Right ventricle myocardium inferior (tissue), 1 donor: ENCODE results near the gene FARSB. TPM values are rescaled to one million over a fixed set of nuclear protein-coding genes. Genes with fewer than 3 reads are reported as not detected.

Experiments
- ATAC-seq: fragments of 200-7000 bp; cut with Tn5 transposase; one replicate; pipeline ENCODE4 v1.9.1; 2020; ENCODE audit warnings: mild to moderate bottlenecking, moderate library complexity
- DNase-seq: peaks from one replicate; pipeline ENCODE4 v3.0.0; 2021; ENCODE audit errors: missing footprints
- intact Hi-C: fragments of 100-400 bp; cut with DNase I; formaldehyde crosslinking; loops from one replicate; pipeline ENCODE4 v1.11.0; 2022
- total RNA-seq: library from RNA; stranded (reverse); fragmentation: NEBNext Ultra II Directional; extraction: Animal tissue kit (Norgen Biotek cat#: 25700); gene quantifications from one replicate; pipeline ENCODE4 v1.2.1, GENCODE V29; 2021
- donor health status: DM: no; HTN: yes; CAD: no; lungs with severe emphysema.

Gene FARSB
- total RNA-seq, 1 donor from 2014 or later: 19.0 TPM

DNA sequence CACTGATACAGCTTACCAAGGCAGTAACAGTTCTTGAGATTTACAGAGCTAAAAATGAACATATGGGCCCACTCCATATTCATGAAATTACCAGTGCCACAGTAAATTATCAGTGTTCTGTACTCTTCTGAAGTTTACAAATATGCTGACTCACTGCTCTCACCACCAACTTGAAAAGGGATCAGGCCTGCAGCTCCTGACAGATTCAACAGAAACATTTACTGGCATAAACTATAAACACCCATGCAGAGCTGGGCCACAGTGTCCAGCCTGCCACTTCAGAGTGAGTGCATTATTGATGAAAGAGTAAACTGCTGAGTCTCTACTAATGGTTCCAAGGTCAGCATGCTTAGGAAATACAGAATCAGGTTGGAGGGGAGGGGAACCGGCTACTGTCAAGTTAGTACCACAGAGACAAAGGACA is 83.1 kb downstream of the FARSB start:
- intact Hi-C loops: no loop called here
- ATAC-seq: peak; percentile 87

GRCh38 chr2:222572264-222572721 is 83.6 kb downstream of the FARSB start:
- DNase-seq (no peak), ATAC-seq (peak; percentile 33)
- intact Hi-C loops: no loop called here

More for the DNA sequence above, 83.1 kb downstream of the FARSB start:
- DNase-seq: no peak

DNA sequence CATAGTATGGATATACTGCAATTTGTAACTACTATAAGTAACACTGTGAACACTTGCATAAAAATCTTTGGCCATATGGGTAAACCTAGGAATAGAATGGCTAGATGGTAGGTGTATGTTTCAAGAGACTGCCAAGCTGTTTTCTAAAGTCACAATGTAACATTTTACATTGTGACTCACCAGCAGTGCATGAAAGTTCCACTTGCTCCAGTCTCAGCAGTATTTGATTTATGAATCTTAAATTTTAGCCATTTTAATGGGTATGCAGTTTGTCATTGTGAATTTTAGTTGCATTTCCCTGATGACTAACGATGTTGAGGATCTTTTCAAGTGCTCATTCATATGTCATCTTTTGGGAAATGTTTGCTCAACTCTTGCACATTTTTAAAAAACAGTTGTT is 86.1 kb downstream of the FARSB start:
- no peak for DNase-seq
- no peak for ATAC-seq
- intact Hi-C loops: loop anchor here (10.0 kb wide), 1 partner anchor 145 kb away; the partner anchor contains the start of gene SGPP2

- ATAC-seq (peak; percentile 63), DNase-seq (no peak)
- intact Hi-C loops: loop anchor here (10.0 kb wide), 1 partner anchor 144 kb away; the partner anchor contains the start of gene SGPP2
These were observed 87.0 kb downstream of the FARSB start for GRCh38 chr2:222568865-222569264.

DNA sequence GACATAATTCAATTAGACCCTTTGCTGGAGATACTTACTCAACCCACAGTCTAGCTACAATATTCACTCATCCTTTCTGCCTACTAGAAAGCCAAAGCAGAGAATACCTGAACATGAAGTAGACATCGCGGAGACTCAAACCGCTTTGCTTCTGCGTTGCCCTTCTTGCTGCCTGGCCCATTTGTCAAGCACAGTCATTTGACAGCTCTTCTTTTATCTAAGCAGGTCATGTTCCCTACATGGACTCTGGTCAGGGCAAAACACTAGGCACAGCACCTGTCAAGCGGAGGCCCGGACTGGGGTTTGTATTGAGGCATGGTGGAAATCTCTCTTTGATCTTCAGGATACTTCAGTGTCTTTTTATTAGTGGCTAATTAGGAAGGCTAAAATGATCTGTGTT is 89.7 kb downstream of the FARSB start:
- intact Hi-C loops: loop anchor here (10.0 kb wide), 1 partner anchor 141 kb away; the partner anchor contains the start of gene SGPP2
- DNase-seq (no peak), ATAC-seq (peak; percentile 53)

GRCh38 chr2:222563936-222564335 is 92.0 kb downstream of the FARSB start:
- ATAC-seq (no peak), DNase-seq (no peak)
- intact Hi-C loops: loop anchor here (5.0 to 10.0 kb wide), 2 partner anchors 139 to 507 kb away; partner anchors contain the start of gene SGPP2

- DNase-seq (no peak), ATAC-seq (no peak)
- intact Hi-C loops: loop anchor here (5.0 to 10.0 kb wide), 2 partner anchors 138 to 506 kb away; partner anchors contain the start of gene SGPP2
These were observed 92.7 kb downstream of the FARSB start for GRCh38 chr2:222563106-222563718.

DNA sequence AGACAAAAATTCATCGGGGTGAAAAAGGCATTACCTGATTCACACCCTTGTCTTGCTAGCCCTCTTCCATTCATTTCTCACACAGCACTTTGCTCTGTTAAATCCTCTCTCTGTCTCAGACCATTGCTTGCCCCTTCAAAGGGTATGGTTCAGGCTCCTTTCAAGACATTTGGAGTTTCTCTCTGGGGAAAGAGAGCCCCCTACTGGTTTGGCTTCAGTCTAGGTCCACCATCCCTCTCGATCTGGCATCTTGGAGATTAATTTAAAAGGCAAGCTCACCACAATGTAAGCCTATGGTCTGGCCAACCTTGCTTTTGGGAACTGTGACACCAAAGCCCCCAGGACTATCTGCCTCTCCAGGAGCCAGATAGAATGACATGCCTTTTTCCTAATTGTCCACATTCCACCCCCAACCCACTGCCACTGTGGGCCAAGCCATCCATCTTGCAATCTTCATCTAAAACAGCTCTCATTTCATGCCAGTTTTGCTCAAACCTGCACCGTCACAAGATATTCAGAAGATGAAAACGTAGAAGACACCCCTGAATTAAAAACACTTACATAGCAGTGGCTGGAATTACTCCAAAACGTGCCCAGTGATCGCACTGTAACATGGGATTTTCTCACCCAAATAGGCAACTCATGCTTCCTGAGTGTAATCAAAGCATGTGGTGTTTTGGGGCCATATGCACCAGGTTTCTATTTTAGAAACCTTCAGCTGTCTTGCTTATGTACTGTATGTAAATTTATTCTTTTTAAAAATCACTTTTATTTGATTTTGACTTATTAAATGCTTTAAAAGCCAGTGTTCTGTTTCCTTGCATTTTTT is 93.9 kb downstream of the FARSB start:
- peak; percentile 63 for ATAC-seq
- DNase-seq: no peak
- intact Hi-C loops: loop anchor here (1.0 to 10.0 kb wide), 3 partner anchors 137 to 505 kb away; partner anchors contain the start of gene SGPP2

GRCh38 chr2:222561151-222561550 is 94.7 kb downstream of the FARSB start:
- ATAC-seq: no peak

DNA sequence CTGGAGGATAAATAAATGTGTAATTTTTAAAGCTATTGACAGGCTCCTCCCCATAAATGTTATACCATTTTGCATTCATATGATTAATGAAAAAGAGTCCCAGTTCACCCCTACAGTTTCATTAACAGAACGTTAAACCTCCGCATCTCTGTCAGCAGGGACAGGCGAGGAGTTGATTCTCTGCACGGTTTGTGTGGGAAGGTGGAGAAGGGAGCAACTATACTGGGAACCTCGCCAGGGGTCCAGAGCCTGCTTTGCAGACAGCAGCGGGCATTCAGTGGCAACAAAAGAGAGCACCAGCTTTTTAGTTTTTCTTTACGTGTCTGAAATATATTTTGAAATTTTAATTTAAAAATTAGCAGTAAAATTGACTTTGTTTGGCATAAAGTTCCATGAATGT is 101.4 kb downstream of the FARSB start:
- DNase-seq: no peak
- intact Hi-C loops: no loop called here
- ATAC-seq: no peak

More at GRCh38 chr2:222561151-222561550, 94.7 kb downstream of the FARSB start:
- no peak for DNase-seq
- intact Hi-C loops: loop anchor here (1.0 to 10.0 kb wide), 3 partner anchors 136 to 504 kb away; partner anchors contain the start of gene SGPP2

- intact Hi-C loops: no loop called here
- no peak for DNase-seq
- peak; percentile 44 for ATAC-seq
These were observed 106.9 kb downstream of the FARSB start for GRCh38 chr2:222548992-222549391.

GRCh38 chr2:222547083-222547482 is 108.8 kb downstream of the FARSB start:
- no peak for DNase-seq
- intact Hi-C loops: no loop called here
- ATAC-seq: no peak

GRCh38 chr2:222545823-222546795 is 109.8 kb downstream of the FARSB start:
- no peak for ATAC-seq

GRCh38 chr2:222544661-222545060 is 111.2 kb downstream of the FARSB start:
- ATAC-seq: no peak
- intact Hi-C loops: no loop called here
- no peak for DNase-seq

More at GRCh38 chr2:222545823-222546795, 109.8 kb downstream of the FARSB start:
- DNase-seq: no peak
- intact Hi-C loops: no loop called here

GRCh38 chr2:222538535-222538934 is 117.4 kb downstream of the FARSB start:
- ATAC-seq: no peak
- no peak for DNase-seq
- intact Hi-C loops: no loop called here

GRCh38 chr2:222535477-222535876 is 120.4 kb downstream of the FARSB start:
- DNase-seq: no peak
- intact Hi-C loops: no loop called here

DNA sequence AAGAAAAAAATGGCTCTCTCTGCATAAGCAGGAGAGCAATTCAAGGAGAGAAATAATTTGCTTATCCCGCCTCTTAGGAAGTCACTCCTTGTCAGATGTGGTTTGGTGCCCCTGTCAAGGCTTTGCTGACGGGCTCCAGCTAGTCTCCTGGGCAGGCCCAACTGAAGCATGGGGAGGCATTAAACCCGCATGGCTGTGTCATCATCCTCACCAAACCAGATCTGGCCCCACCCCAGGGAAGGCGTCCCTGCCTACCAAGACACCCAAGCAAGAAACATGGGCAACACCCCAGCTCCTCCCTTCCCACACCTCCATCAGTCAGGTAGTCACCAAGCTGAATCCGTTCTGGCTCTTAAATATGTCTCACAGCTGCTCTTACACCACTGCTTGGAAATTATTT is 123.6 kb downstream of the FARSB start:
- ATAC-seq: no peak
- intact Hi-C loops: no loop called here
- DNase-seq: no peak

More at GRCh38 chr2:222535477-222535876, 120.4 kb downstream of the FARSB start:
- ATAC-seq: no peak
